ENCODE results near the gene FAT2.

FAT2 gene

GRCh38 chr5:151555760-151556576 lies 35.2 kb downstream of the FAT2 start:
- DNase-seq (ENCODE audit: low read depth in 2 of 2): no peak

- DNase-seq (ENCODE audit: low read depth in 2 of 2): no peak
These were observed 37.4 kb downstream of the FAT2 start for GRCh38 chr5:151553695-151554094.

- DNase-seq (ENCODE audit: low read depth in 2 of 2): no peak
These were observed 37.9 kb downstream of the FAT2 start for GRCh38 chr5:151553130-151553670.

GRCh38 chr5:151551985-151552384 lies 39.1 kb downstream of the FAT2 start:
- no peak for DNase-seq (ENCODE audit: low read depth in 2 of 2)

GRCh38 chr5:151550146-151550545 lies 41.0 kb downstream of the FAT2 start:
- no peak for DNase-seq (ENCODE audit: low read depth in 2 of 2)

GRCh38 chr5:151549713-151550112 lies 41.4 kb downstream of the FAT2 start:
- no peak for DNase-seq (ENCODE audit: low read depth in 2 of 2)

GRCh38 chr5:151547364-151547763 lies 43.8 kb downstream of the FAT2 start:
- DNase-seq (ENCODE audit: low read depth in 2 of 2): no peak

- no peak for DNase-seq (ENCODE audit: low read depth in 2 of 2)
These were observed 49.6 kb downstream of the FAT2 start for GRCh38 chr5:151541571-151541970.

Data from stimulated activated CD8-positive, alpha-beta memory T cell treated with anti-CD3 and anti-CD28 coated beads, Interleukin-2, amount 100 ng/mL, for 48 hours (primary cell).